HG02588 (cell line): ENCODE data around the gene KIAA1671.

Source experiments
- ATAC-seq: cut with Tn5 transposase; IDR thresholded peaks from one replicate; pipeline ENCODE4 v1.9.1; 2021; ENCODE audit warnings: mild to moderate bottlenecking, moderate library complexity; ENCODE audit not compliant: unreplicated experiment

The KIAA1671 gene

DNA sequence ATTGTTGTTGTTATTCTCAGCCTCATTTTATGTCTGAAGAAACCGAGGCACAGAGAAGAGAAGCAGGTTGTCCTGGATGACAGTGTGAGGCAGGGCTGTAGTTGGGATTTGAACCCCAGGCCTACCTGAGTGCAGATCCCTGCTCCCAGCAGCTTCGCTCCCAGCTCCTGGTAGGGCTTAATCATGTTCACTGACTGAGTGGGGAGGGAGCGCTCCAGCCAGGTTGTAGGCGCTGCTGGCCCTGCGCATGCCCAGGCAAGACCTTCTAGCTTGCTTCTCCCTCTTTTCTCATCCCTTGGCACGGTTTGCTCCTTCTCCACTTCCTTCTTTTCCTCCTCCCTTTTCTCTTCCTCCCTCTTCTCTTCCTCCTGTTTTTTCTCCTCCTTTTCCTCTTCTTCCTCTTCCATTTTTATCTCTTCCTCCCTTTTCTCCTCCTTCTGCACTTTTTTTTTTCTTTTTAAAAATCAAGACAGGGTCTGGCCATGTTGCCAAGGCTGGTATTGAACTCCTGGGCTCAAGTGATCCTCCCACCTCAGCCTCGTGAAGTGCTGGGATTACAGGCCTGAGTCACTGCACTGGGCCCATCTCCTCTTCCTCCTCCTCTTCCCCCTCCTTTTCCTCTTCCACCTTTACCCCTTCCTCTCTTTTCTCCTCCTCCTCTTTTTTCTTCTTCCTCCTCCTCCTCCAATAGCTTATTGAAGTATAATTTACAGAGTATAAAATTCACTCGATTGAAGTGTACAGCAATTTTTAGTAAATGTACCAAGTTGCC lies 109.3 kb downstream of the KIAA1671 start:
- no peak for ATAC-seq

GRCh38 chr22:25062386-25063085 lies 110.0 kb downstream of the KIAA1671 start:
- ATAC-seq, result no peak

GRCh38 chr22:25064894-25065560 lies 112.5 kb downstream of the KIAA1671 start:
- ATAC-seq, result no peak

DNA sequence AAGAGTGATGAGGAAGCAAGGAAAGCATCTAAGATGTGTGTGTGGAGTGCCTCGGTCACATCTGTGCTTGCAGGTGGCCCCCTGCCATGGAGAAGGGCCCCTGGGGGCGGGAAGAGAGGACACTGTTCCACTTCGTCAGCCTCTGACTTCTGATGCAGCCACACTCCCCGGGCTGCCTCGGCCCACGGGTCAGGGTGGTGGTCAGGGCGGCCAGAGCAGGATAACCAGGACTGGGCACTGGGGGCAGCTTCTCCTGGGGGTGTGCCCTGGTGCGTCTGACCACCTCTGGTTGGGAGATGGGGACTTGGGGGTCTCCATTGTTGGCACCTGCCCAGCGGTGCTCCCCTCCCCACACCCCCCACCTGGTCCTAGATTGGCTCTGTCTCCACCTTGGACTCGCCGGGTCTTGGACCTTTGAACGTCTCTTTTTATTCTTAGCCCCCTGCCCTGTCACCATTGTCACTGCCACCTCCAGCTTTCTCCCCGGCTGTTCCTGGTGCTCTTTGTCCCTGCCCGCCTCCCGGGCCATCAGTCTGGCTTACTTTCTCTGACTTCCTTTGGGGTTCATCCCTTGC lies 114.4 kb downstream of the KIAA1671 start:
- ATAC-seq, result no peak

- ATAC-seq, result no peak
These were observed 115.4 kb downstream of the KIAA1671 start for GRCh38 chr22:25067851-25068421.

GRCh38 chr22:25068707-25069106 lies 116.2 kb downstream of the KIAA1671 start:
- no peak for ATAC-seq

DNA sequence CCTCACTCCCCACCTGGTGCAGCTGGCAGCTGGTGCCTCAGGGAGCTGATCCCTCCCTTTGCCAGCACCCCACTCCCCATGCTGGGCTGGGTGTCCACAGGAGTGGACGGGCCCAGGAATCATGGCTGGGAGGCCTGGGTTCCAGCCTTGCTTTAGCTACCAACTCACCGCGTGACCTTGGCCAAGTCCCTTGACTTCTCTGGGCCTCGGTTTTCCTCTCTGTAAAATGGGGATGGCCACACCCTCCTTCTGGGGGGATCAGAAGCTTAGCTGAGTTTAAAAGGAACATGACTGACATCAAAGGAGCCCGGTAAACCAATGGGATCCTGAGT lies 116.9 kb downstream of the KIAA1671 start:
- ATAC-seq, result no peak

DNA sequence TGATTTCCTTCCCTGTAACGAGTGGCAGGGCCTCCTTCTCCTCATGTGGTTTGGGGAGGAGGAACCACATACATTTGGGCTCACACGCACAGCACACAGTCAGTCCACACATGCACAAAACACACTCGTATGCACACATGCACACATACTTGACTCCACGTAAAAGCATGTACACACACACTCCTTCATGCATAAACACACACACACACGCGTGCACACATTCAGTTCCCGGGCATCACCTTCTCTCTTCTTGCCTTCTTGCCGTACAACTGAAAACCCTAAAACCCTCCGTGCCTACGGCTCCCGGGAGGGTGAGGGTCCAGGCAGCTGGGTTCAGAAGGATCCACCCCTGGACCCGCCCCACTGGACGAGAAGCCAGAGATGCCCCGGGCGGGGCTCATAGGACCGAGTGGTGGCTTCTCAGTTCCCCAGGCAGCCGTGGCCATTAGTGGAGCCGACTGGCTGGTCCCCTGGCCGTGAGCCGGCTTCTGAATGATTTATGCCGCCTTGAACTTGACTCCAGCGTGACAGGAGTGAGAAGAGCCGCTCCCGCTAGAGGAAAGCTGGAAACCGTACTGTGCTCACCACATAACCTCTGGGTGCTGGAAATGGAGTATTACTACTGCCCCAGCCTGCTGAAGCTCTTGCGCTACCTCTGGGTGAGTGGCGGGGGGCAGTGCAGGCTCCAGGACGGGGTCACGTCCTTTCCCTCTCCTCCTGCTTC lies 117.4 kb downstream of the KIAA1671 start:
- no peak for ATAC-seq

DNA sequence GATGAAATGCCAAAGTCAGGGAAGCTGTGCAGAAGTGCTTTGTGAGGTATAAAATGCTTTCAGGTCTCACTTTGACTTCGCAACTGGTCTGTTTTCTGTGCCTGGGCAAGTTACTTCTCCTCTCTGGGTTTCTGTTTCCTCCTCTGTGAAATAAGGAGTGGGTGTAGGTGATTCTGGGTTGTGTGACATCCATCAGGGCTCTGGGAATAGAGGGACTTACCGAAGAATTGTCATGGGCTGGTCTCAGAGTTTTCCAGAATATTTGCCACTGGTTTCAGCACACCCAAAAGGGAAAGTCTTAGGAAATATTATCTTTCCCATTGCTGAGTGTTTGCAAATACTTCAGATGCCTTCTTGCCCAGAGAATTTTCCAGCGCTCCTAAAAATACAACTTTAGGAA lies 118.4 kb downstream of the KIAA1671 start:
- ATAC-seq, result no peak

GRCh38 chr22:25071720-25072119 lies 119.2 kb downstream of the KIAA1671 start:
- no peak for ATAC-seq

GRCh38 chr22:25072406-25072805 lies 119.9 kb downstream of the KIAA1671 start:
- ATAC-seq, result no peak

DNA sequence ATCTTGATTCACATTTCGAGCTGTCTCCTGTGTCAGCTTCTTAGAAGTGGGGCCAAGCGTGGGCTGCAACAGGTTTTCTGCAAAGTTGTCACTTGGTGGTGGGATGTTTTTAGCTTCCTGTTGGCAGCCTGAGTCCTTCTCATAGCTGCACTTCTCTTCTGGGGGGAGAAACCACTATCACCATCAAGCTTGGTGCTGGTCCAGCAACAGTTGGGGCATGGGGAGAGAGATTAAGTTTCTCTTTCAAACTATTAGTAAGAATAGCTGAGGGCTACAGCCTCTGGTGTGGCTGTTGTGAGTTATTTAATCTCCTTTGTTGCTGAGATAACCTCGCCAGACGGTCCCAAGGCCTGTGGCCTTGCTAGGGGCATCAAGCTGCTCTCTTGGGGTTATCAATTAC lies 123.8 kb downstream of the KIAA1671 start:
- no peak for ATAC-seq

- ATAC-seq, result no peak
These were observed 124.5 kb downstream of the KIAA1671 start for GRCh38 chr22:25077056-25077455.

- no peak for ATAC-seq
These were observed 125.4 kb downstream of the KIAA1671 start for GRCh38 chr22:25077964-25078363.

GRCh38 chr22:25078591-25078990 lies 126.1 kb downstream of the KIAA1671 start:
- no peak for ATAC-seq

- ATAC-seq, result no peak
These were observed 128.3 kb downstream of the KIAA1671 start for GRCh38 chr22:25080855-25081254.

DNA sequence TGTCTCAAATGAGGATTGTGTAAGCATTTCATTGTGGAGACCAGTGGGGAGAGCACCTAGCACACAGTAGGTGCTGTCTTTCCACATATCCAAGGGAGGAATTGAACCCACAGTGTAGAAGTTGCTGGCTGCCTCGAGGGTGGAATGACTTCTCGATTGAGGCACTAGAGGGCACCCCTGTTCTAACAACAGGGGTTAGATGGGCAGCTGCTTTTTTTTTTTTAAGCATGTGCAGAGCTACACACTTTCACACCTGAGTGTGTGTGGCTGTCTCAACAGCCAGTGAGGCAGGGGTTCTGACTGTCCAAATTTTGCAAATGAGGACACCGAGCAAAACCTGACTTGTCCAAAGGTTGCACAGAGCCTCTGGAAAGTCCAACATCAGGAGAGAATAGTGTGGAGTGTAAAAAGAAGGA lies 128.9 kb downstream of the KIAA1671 start:
- ATAC-seq, result no peak

- ATAC-seq, result no peak
These were observed 129.6 kb downstream of the KIAA1671 start for GRCh38 chr22:25082096-25082495.

GRCh38 chr22:25083056-25083806 lies 130.7 kb downstream of the KIAA1671 start:
- ATAC-seq, result no peak

GRCh38 chr22:25083807-25084200 lies 131.3 kb downstream of the KIAA1671 start:
- ATAC-seq, result no peak
